Measurements from ENCODE around the gene ADAM12. TPM values are rescaled to one million over a fixed set of nuclear protein-coding genes. Genes with fewer than 3 reads are reported as not detected.

The ADAM12 gene
- total and polyA plus RNA-seq, 2 of the 13 experiments (the other 11 are each of a cell fraction or from before 2014, with no cell fraction given): not detected

- no TSS peak for BruUV-seq (replicated peaks)
- peaks cover 0 to 14% of the 10 kb centered on the region in 2 experiments; a peak in 1 of 5 replicates for H3K27me3 ChIP-seq (ENCODE audit: control insufficient read depth in 1 of 2, insufficient read depth in 2 of 2, low read length in 2 of 2)
- in situ Hi-C loops (cut with HindIII; ENCODE audit: extremely low pct_ligation_motif_present, low pct_unique_long_range_greater_than_20kb) (loop anchor here (25.0 kb wide), 1 partner anchor 408 kb away; no protein-coding TSS in a partner anchor), intact Hi-C loops (cut with micrococcal nuclease; ENCODE audit: unreplicated experiment) (no loop called here)
- H3K36me3 ChIP-seq (replicated peaks in 1 of 2; ENCODE audit: control insufficient read depth in 1 of 2, insufficient read depth in 2 of 2, low read length in 2 of 2): no peaks in the 10 kb centered on the region
- WGBS (ENCODE audit: low lambda C conversion rate): 0% methylated on average over 2 of the region's 2 CpGs
- no peak overlapping the region for H3K9ac ChIP-seq (ENCODE audit: insufficient read depth, low read depth, low read length)
- no peak overlapping the region for H2AFZ ChIP-seq (ENCODE audit: low read length)
- CTCF ChIA-PET (ENCODE audit: low intra/inter-chr PET ratio, low total read pairs): no interaction called here
- DNase-seq (ENCODE audit: low spot score): no peak
- TF ChIP-seq ZNF263 (CRISPR knock-in tag; IDR thresholded peaks at IDR 0.05): no peak
- no peak for TF ChIP-seq E2F5 (CRISPR knock-in tag; conservative IDR thresholded peaks at IDR 0.05)
- TF ChIP-seq ZFYVE20 (CRISPR knock-in tag; IDR thresholded peaks at IDR 0.05; ENCODE audit: borderline replicate concordance, low read depth): no peak
- TF ChIP-seq ZBTB1 (CRISPR knock-in tag; IDR thresholded peaks at IDR 0.05; ENCODE audit: borderline replicate concordance): no peak
- no peak for TF ChIP-seq TEAD2 (CRISPR knock-in tag; IDR thresholded peaks at IDR 0.05)
- TF ChIP-seq SAFB2 (CRISPR knock-in tag; IDR thresholded peaks at IDR 0.05; ENCODE audit: borderline replicate concordance, low read depth): no peak
- TF ChIP-seq AHR (CRISPR knock-in tag; IDR thresholded peaks at IDR 0.05): no peak
- TF ChIP-seq ZNF207 (IDR thresholded peaks at IDR 0.05; ENCODE audit: borderline replicate concordance): no peak
- no peak for TF ChIP-seq ARNT2 (CRISPR knock-in tag; IDR thresholded peaks at IDR 0.05; ENCODE audit: low read depth)
- no peak for TF ChIP-seq HBP1 (CRISPR knock-in tag; IDR thresholded peaks at IDR 0.05; ENCODE audit: low read depth)
- no peak for TF ChIP-seq ZNF33A (CRISPR knock-in tag; IDR thresholded peaks at IDR 0.05; ENCODE audit: borderline replicate concordance)
- TF ChIP-seq ZNF781 (CRISPR knock-in tag; IDR thresholded peaks at IDR 0.05; ENCODE audit: borderline replicate concordance, not compliant biosample characterization): no peak
- H4K20me1 ChIP-seq (ENCODE audit: insufficient read depth, low read length): no peaks in the 10 kb centered on the region
- no peak overlapping the region for H3K27ac ChIP-seq (ENCODE audit: extremely low read length, insufficient read depth, low read length)
- H3K4me3 ChIP-seq (replicated peaks in 1 of 3; ENCODE audit: insufficient read depth in 1 of 3, low read depth in 2 of 3, low read length in 3 of 3): no peak overlapping the region
- no peak for ATAC-seq
- no peak for FAIRE-seq
- H3K4me2 ChIP-seq (ENCODE audit: low read depth, low read length): no peak overlapping the region
- POLR2A ChIA-PET: no interaction called here
- H3K79me2 ChIP-seq (ENCODE audit: insufficient read depth, low read length): no peaks in the 10 kb centered on the region
- no peaks in the 10 kb centered on the region for H3K9me3 ChIP-seq (ENCODE audit: low read length)
- H3K4me1 ChIP-seq (ENCODE audit: insufficient read depth, low read length): no peaks in the 10 kb centered on the region
These were observed 6.7 kb upstream of the ADAM12 start for GRCh38 chr10:126394948-126395347.
